Measurements from ENCODE around the gene ARL15. TPM values are rescaled to one million over a fixed set of nuclear protein-coding genes. Genes with fewer than 3 reads are reported as not detected.

Gene ARL15
- total RNA-seq, 1 experiment from 2014 or later = 18.3 TPM

DNA sequence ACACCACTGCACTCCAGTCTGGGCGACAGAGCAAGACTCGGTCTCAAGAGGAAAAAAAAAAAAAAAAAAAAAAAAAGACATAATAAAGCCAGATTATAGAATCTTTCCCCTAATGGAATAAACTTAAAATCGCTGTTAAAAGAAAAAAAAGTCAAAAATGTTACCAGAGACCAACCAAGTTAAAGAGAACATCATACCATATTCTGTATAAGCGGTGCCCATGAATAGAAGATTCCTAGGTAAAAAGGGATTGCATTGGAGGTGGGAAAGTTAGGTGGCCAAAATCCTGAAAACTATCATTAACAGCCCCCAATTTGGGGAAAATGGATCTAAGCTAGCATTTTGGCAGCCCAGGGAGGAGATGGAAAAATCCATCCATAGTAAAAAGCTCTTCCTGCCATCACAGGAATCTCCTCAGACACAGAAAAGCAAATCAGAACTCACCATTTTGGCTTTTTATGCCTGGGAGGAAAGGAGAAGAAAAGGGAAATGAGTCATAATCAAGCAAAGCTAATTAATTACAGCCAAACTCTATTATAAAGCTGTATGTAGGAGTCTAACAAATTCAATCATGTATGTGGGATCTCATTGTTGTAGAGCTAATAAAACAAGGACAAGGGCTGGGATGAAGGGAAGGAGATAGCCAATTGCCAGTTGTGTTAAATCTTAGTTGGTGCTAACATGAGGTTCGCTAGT, 363.8 kb downstream of the ARL15 start:
- peaks cover 4% of the 10 kb centered on the region for H3K4me1 ChIP-seq (ENCODE audit: insufficient read depth, low read length, poor library complexity, severe bottlenecking)
- H3K36me3 ChIP-seq (ENCODE audit: insufficient read depth, low read length, poor library complexity, severe bottlenecking) = no peaks in the 10 kb centered on the region
- intact Hi-C loops (cut with micrococcal nuclease; ENCODE audit: unreplicated experiment) = no loop called here
- ChIA-PET POLR2A (ENCODE audit: low non-redundant PET) (no interaction called here), CTCF (interaction anchor here (0.7 kb wide), 1 partner anchor 12 kb away, joined by 5 read pairs; no protein-coding TSS in a partner anchor)
- no peaks in the 10 kb centered on the region for H3K9me3 ChIP-seq (ENCODE audit: low read depth, low read length, poor library complexity, severe bottlenecking)
- no peak overlapping the region for H3K27ac ChIP-seq (ENCODE audit: low read depth, low read length, poor library complexity, severe bottlenecking)
- peak; percentile 59 for DNase-seq (ENCODE audit: low spot score)
- TF ChIP-seq EZH2 (IDR thresholded peaks at IDR 0.05; ENCODE audit: borderline replicate concordance, low read depth, low read length, poor library complexity, severe bottlenecking) (no peak), CTCF (conservative IDR thresholded peaks at IDR 0.05; ENCODE audit: low read depth, low read length) (no peak)
- H3K4me3 ChIP-seq (ENCODE audit: low read depth, low read length, poor library complexity, severe bottlenecking) = no peak overlapping the region
- BruUV-seq (replicated peaks) = no TSS peak
- H3K27me3 ChIP-seq (replicated peaks; ENCODE audit: insufficient read depth, low read depth, low read length, poor library complexity) = no peaks in the 10 kb centered on the region

DNA sequence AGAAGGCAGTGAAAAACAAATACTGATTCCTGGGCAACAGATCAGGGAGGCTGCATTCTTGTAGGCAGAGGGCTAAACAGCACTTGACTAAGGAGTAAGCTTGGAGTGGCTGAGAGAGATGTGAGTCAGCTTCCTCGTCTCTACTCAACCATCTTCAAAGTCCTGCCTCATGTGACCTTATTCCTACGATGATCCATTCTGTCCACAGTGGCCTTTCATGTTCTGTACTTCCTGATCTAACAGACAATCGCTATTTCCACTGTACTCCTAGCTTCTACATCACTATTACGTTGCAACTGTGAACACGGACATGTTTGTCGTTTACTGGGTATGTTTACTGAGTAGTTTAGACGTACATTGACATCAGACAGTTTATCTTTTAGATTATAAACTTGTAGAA, 365.4 kb downstream of the ARL15 start:
- intact Hi-C loops (cut with micrococcal nuclease; ENCODE audit: unreplicated experiment) = no loop called here
- no peaks in the 10 kb centered on the region for H3K9me3 ChIP-seq (ENCODE audit: low read depth, low read length, poor library complexity, severe bottlenecking)
- CTCF ChIA-PET = no interaction called here

DNA sequence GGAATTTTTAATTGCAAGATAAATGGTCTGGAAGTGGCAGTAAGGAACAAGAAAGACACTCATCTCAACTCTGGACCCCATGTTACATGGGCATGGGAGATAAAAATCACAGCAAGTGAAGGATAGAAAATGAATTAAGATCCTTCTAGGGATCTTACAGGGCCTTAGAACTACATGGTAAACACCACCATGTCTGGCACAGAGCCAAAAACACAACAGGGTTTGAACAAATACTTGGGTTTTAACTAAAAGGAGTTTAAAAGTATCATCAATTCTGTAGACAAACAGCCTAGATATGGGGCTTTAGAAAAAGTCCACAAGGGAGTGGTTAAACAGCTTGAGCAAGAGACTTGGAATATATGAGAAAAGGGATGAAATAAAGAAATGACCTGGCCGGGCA, 366.4 kb downstream of the ARL15 start:
- H3K27ac ChIP-seq (ENCODE audit: low read depth, low read length, poor library complexity, severe bottlenecking) = no peak overlapping the region
- peaks cover 3% of the 10 kb centered on the region for H3K4me1 ChIP-seq (ENCODE audit: insufficient read depth, low read length, poor library complexity, severe bottlenecking)
- intact Hi-C loops (cut with micrococcal nuclease; ENCODE audit: unreplicated experiment) = no loop called here
- H3K27me3 ChIP-seq (replicated peaks; ENCODE audit: insufficient read depth, low read depth, low read length, poor library complexity) = no peaks in the 10 kb centered on the region
- POLR2A ChIA-PET (ENCODE audit: low non-redundant PET) = no interaction called here
- CTCF ChIA-PET = no interaction called here
- no peak overlapping the region for H3K4me3 ChIP-seq (ENCODE audit: low read depth, low read length, poor library complexity, severe bottlenecking)
- no peak for TF ChIP-seq EZH2 (IDR thresholded peaks at IDR 0.05; ENCODE audit: borderline replicate concordance, low read depth, low read length, poor library complexity, severe bottlenecking)
- TF ChIP-seq CTCF (conservative IDR thresholded peaks at IDR 0.05; ENCODE audit: low read depth, low read length) = no peak
- DNase-seq (ENCODE audit: low spot score) = no peak
- H3K9me3 ChIP-seq (ENCODE audit: low read depth, low read length, poor library complexity, severe bottlenecking) = no peaks in the 10 kb centered on the region
- H3K36me3 ChIP-seq (ENCODE audit: insufficient read depth, low read length, poor library complexity, severe bottlenecking) = no peaks in the 10 kb centered on the region
- no TSS peak for BruUV-seq (replicated peaks)

More for the DNA sequence above, 365.4 kb downstream of the ARL15 start:
- Histone ChIP-seq H3K36me3 (ENCODE audit: insufficient read depth, low read length, poor library complexity, severe bottlenecking) (no peaks in the 10 kb centered on the region), H3K27me3 (replicated peaks; ENCODE audit: insufficient read depth, low read depth, low read length, poor library complexity) (no peaks in the 10 kb centered on the region), H3K4me3 (ENCODE audit: low read depth, low read length, poor library complexity, severe bottlenecking) (no peak overlapping the region), H3K4me1 (ENCODE audit: insufficient read depth, low read length, poor library complexity, severe bottlenecking) (peaks cover 4% of the 10 kb centered on the region), H3K27ac (ENCODE audit: low read depth, low read length, poor library complexity, severe bottlenecking) (no peak overlapping the region)
- POLR2A ChIA-PET (ENCODE audit: low non-redundant PET) = no interaction called here
- TF ChIP-seq EZH2 (IDR thresholded peaks at IDR 0.05; ENCODE audit: borderline replicate concordance, low read depth, low read length, poor library complexity, severe bottlenecking) (no peak), CTCF (conservative IDR thresholded peaks at IDR 0.05; ENCODE audit: low read depth, low read length) (no peak)
- DNase-seq (ENCODE audit: low spot score) = no peak
- BruUV-seq (replicated peaks) = no TSS peak
